GM23338 (cell line): ENCODE data around the gene PLEKHG5. TPM values are rescaled to one million over a fixed set of nuclear protein-coding genes. Genes with fewer than 3 reads are reported as not detected.

Source experiments
- ATAC-seq: fragments of 200-7000 bp; cut with Tn5 transposase; 3 replicates; pipeline ENCODE4 v1.9.1; 2020
- DNase-seq: peaks from one replicate; pipeline ENCODE4 v3.0.0-alpha.2; 2015; ENCODE audit warnings: low spot score
- H2AFZ ChIP-seq: fragments of 200-600 bp; sonication (generic); 2 replicates; pipeline ENCODE4 v1.8.0; 2016; ENCODE audit warnings: antibody characterized with exemption, mild to moderate bottlenecking, moderate library complexity
- H3F3A ChIP-seq: fragments of 200-600 bp; sonication (generic); replicated peaks from 2 replicates; pipeline ENCODE4 v1.8.0; 2017; ENCODE audit warnings: antibody characterized with exemption, mixed run types, low read depth
- H3K27ac ChIP-seq: fragments of 200-600 bp; sonication (generic); 2 replicates; pipeline ENCODE4 v1.6.1; 2016; ENCODE audit warnings: low read depth
- H3K27me3 ChIP-seq: fragments of 200-600 bp; sonication (generic); 2 replicates; pipeline ENCODE4 v1.8.0; 2016; ENCODE audit warnings: mild to moderate bottlenecking, mixed run types, moderate library complexity; ENCODE audit not compliant: insufficient read depth
- H3K36me3 ChIP-seq: fragments of 200-600 bp; sonication (generic); 2 replicates; pipeline ENCODE4 v1.8.0; 2016; ENCODE audit warnings: mild to moderate bottlenecking; ENCODE audit not compliant: insufficient read depth
- H3K4me1 ChIP-seq: fragments of 200-600 bp; sonication (generic); 2 replicates; pipeline ENCODE4 v1.8.0; 2016; ENCODE audit warnings: mild to moderate bottlenecking, moderate library complexity; ENCODE audit not compliant: insufficient read depth
- H3K4me2 ChIP-seq: fragments of 200-600 bp; sonication (generic); 2 replicates; pipeline ENCODE4 v1.7.1; 2017; ENCODE audit warnings: mixed run types
- H3K4me3 ChIP-seq: fragments of 200-600 bp; sonication (generic); 2 replicates; pipeline ENCODE4 v1.6.1; 2016; ENCODE audit warnings: mixed run types
- H3K79me2 ChIP-seq: fragments of 200-600 bp; sonication (generic); replicated peaks from 2 replicates; pipeline ENCODE4 v1.8.0; 2017; ENCODE audit warnings: mild to moderate bottlenecking; ENCODE audit not compliant: insufficient read depth
- H3K9me2 ChIP-seq: fragments of 200-600 bp; sonication (generic); 2 replicates; pipeline ENCODE4 v1.8.0; 2017; ENCODE audit not compliant: insufficient read depth
- H4K20me1 ChIP-seq: fragments of 200-600 bp; sonication (generic); replicated peaks from 2 replicates; pipeline ENCODE4 v1.8.0; 2017; ENCODE audit warnings: mild to moderate bottlenecking; ENCODE audit not compliant: insufficient read depth
- H3K27ac Mint-ChIP-seq: 2 replicates; pipeline ENCODE4 v1.8.0; 2020; ENCODE audit warnings: inconsistent platforms, mild to moderate bottlenecking, moderate library complexity, mixed read lengths
- H3K27me3 Mint-ChIP-seq: 3 replicates; pipeline ENCODE4 v1.8.0; 2022; ENCODE audit warnings: low read depth, mild to moderate bottlenecking, moderate library complexity, mixed read lengths, inconsistent platforms; ENCODE audit not compliant: insufficient read depth, poor library complexity
- H3K36me3 Mint-ChIP-seq: 3 replicates; pipeline ENCODE4 v1.8.0; 2021; ENCODE audit warnings: low read depth, mild to moderate bottlenecking, inconsistent platforms, moderate library complexity, mixed read lengths
- H3K4me1 Mint-ChIP-seq: 3 replicates; pipeline ENCODE4 v1.8.0; 2020; ENCODE audit warnings: mild to moderate bottlenecking, inconsistent platforms, mixed read lengths
- H3K4me3 Mint-ChIP-seq: 3 replicates; pipeline ENCODE4 v1.8.0; 2021; ENCODE audit warnings: moderate library complexity, mild to moderate bottlenecking, inconsistent platforms, mixed read lengths
- H3K9me3 Mint-ChIP-seq: 3 replicates; pipeline ENCODE4 v1.8.0; 2020; ENCODE audit warnings: moderate library complexity, mild to moderate bottlenecking, inconsistent platforms, mixed read lengths
- CREB1 ChIP-seq: fragments of 250-450 bp; sonication (Bioruptor Pico); IDR thresholded peaks from 2 replicates; pipeline ENCODE4 v1.5.0; 2020; ENCODE audit warnings: low read depth, mild to moderate bottlenecking, moderate library complexity
- CTCF ChIP-seq, 2 experiments: fragments of 200-600 bp in 1 of 2; sonication (generic) in 1 of 2; conservative IDR thresholded peaks; 2 replicates each; pipeline versions ENCODE4 v1.5.1 to v1.6.1; 2016 to 2017; ENCODE audit warnings: antibody characterized with exemption in 2 of 2, low read depth in 2 of 2, mild to moderate bottlenecking in 2 of 2, moderate library complexity in 1 of 2
- JUNB ChIP-seq: IDR thresholded peaks from one replicate; pipeline ENCODE4 v1.6.1; 2016; ENCODE audit warnings: antibody characterized with exemption; ENCODE audit not compliant: unreplicated experiment
- NANOG ChIP-seq: IDR thresholded peaks from 2 replicates; pipeline ENCODE4 v1.6.1; 2016; ENCODE audit warnings: antibody characterized with exemption, borderline replicate concordance
- POLR2AphosphoS5 ChIP-seq: IDR thresholded peaks from 2 replicates; pipeline ENCODE4 v1.6.1; 2016; ENCODE audit warnings: antibody characterized with exemption, low read depth
- REST ChIP-seq: IDR thresholded peaks from one replicate; pipeline ENCODE4 v1.6.1; 2018; ENCODE audit warnings: antibody characterized with exemption; ENCODE audit not compliant: unreplicated experiment
- ZNF114 ChIP-seq: fragments of 250-450 bp; sonication (Bioruptor Pico); IDR thresholded peaks from 2 replicates; pipeline ENCODE4 v1.5.0; 2020; ENCODE audit warnings: mild to moderate bottlenecking, moderate library complexity
- ZNF462 ChIP-seq: fragments of 250-450 bp; sonication (Bioruptor Pico); IDR thresholded peaks from 2 replicates; pipeline ENCODE4 v1.5.0; 2020; ENCODE audit warnings: mild to moderate bottlenecking, moderate library complexity
- polyA plus RNA-seq: library from polyadenylated mRNA; unstranded; fragments of >200 nt; fragmentation: Nextera tagmentation; extraction: Ambion mirVana; gene quantifications from 2 replicates; pipeline ENCODE4 v1.2.1, GENCODE V29; 2016
- total RNA-seq: library from RNA; depleted of rRNA; stranded (reverse); fragments of >200 nt; shearing (Covaris generic); gene quantifications from 2 replicates; pipeline ENCODE4 v1.2.3, GENCODE V29; 2014

Gene PLEKHG5
- total and polyA plus RNA-seq, 2 experiments from 2014 or later: 9.0 to 26.4 TPM

GRCh38 chr1:6507037-6507428 is 15.6 kb upstream of the PLEKHG5 start (continued):
- TF ChIP-seq ZNF462 (CRISPR knock-in tag) (no peak), NANOG (no peak), CTCF (conservative IDR thresholded peaks at IDR 0.05; ENCODE audit: low read depth in 2 of 2) (no peak), POLR2AphosphoS5 (no peak)

GRCh38 chr1:6506210-6507036 is 15.0 kb upstream of the PLEKHG5 start:
- no peaks in the 10 kb centered on the region for H3K9me2 ChIP-seq
- no peaks in the 10 kb centered on the region for H3K79me2 ChIP-seq
- no peak overlapping the region for H3K4me2 ChIP-seq
- no peak for DNase-seq
- peak; percentile 11; the same call in 2 of the 3 replicates for ATAC-seq
- Mint-ChIP-seq H3K36me3 (no peaks in the 10 kb centered on the region), H3K4me3 (no peak overlapping the region), H3K27ac (no peak overlapping the region), H3K9me3 (no peaks in the 10 kb centered on the region), H3K4me1 (0 out of 3 replicates have a peak, but pooled peaks cover 3% of the 10 kb centered on the region), H3K27me3 (peaks cover 4% of the 10 kb centered on the region)
- H3K27ac ChIP-seq: no peak overlapping the region
- no peaks in the 10 kb centered on the region for H3F3A ChIP-seq
- no peaks in the 10 kb centered on the region for H4K20me1 ChIP-seq
- no peak overlapping the region for H3K4me3 ChIP-seq
- H3K27me3 ChIP-seq: no peaks in the 10 kb centered on the region
- no peak overlapping the region for H2AFZ ChIP-seq
- H3K36me3 ChIP-seq: no peaks in the 10 kb centered on the region
- TF ChIP-seq ZNF114 (CRISPR knock-in tag) (no peak), CREB1 (CRISPR knock-in tag) (no peak), CTCF (conservative IDR thresholded peaks at IDR 0.05; ENCODE audit: low read depth in 2 of 2) (no peak), NANOG (no peak), JUNB (no peak), REST (no peak)
- H3K4me1 ChIP-seq: no peaks in the 10 kb centered on the region
